Ascending aorta (tissue), 2 donors: ENCODE results near the gene ZBTB20. TPM values are rescaled to one million over a fixed set of nuclear protein-coding genes. Genes with fewer than 3 reads are reported as not detected.

ENCODE experiments used
- DNase-seq, 2 donors: peaks; one replicate each; pipeline ENCODE4 v3.0.0-alpha.2; 2019; ENCODE audit warnings: low spot score in 2 of 2
- H3K27ac ChIP-seq, 2 donors: fragments of 200-600 bp; sonication (generic); one replicate each; pipeline ENCODE4 v1.5.1; 2016 to 2017; ENCODE audit warnings: mild to moderate bottlenecking in 1 of 2
- H3K27me3 ChIP-seq: fragments of 200-600 bp; sonication (generic); one replicate; pipeline ENCODE4 v1.5.1; 2017
- H3K36me3 ChIP-seq, 2 donors: fragments of 200-600 bp; sonication (generic); one replicate each; pipeline ENCODE4 v1.5.1; 2016
- H3K4me1 ChIP-seq, 2 donors: fragments of 200-600 bp; sonication (generic); one replicate each; pipeline ENCODE4 v1.5.1; 2016 to 2017; ENCODE audit warnings: mild to moderate bottlenecking in 1 of 2
- H3K4me3 ChIP-seq, 2 donors: fragments of 200-600 bp; sonication (generic); one replicate each; pipeline ENCODE4 v1.5.1; 2016 to 2017; ENCODE audit warnings: mild to moderate bottlenecking in 1 of 2
- H3K9me3 ChIP-seq, 2 donors: fragments of 200-600 bp; sonication (generic); one replicate each; pipeline ENCODE4 v1.5.1; 2016
- intact Hi-C: fragments of 100-400 bp; cut with DNase I; formaldehyde crosslinking; loops from one replicate; pipeline ENCODE4 v1.15.1; 2023
- total RNA-seq: library from RNA; depleted of rRNA; stranded (reverse); fragments of >200 nt; gene quantifications from one replicate; pipeline ENCODE4 v1.1.0, GENCODE V29; 2016
- TF ChIP-seq, protein P1 (sequence below), 3 experiments: fragments of 200-600 bp in 2 of 3; fragments of 450-650 bp in 1 of 3; sonication (generic) in 2 of 3; IDR thresholded peaks; one replicate each; pipeline ENCODE4 v1.5.1; 2016 to 2019; ENCODE audit warnings: antibody characterized with exemption in 3 of 3, mild to moderate bottlenecking in 1 of 3, moderate library complexity in 1 of 3

Gene ZBTB20
- total RNA-seq, 1 donor from 2014 or later: 60.3 TPM

DNA sequence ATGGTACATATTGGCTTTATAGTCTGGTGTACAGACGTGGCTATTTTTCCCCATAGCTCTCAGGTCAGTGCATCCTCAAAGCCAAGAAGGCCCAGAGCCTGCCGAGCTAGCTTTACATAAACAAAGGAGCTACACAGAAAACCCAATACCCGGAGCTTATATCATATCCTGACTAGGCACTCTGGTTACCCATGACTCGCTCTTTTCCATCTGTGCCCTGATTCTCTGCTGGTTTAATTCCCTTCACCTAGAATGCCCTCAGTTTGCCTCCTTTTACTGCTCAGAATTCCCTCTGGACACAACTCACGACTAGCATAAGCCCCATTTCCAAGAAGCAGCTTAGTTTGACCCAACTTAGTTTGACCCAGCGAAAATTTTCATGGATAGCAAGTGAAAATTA is 742.5 kb downstream of the ZBTB20 start:
- intact Hi-C loops: no loop called here
- no peaks in the 10 kb centered on the region for H3K27me3 ChIP-seq
- TF ChIP-seq, protein P1, sequence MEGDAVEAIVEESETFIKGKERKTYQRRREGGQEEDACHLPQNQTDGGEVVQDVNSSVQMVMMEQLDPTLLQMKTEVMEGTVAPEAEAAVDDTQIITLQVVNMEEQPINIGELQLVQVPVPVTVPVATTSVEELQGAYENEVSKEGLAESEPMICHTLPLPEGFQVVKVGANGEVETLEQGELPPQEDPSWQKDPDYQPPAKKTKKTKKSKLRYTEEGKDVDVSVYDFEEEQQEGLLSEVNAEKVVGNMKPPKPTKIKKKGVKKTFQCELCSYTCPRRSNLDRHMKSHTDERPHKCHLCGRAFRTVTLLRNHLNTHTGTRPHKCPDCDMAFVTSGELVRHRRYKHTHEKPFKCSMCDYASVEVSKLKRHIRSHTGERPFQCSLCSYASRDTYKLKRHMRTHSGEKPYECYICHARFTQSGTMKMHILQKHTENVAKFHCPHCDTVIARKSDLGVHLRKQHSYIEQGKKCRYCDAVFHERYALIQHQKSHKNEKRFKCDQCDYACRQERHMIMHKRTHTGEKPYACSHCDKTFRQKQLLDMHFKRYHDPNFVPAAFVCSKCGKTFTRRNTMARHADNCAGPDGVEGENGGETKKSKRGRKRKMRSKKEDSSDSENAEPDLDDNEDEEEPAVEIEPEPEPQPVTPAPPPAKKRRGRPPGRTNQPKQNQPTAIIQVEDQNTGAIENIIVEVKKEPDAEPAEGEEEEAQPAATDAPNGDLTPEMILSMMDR (IDR thresholded peaks at IDR 0.05): no peak
- H3K4me1 ChIP-seq: peaks cover 0 to 5% of the 10 kb centered on the region in 2 donors
- DNase-seq: no peak
- no peaks in the 10 kb centered on the region for H3K36me3 ChIP-seq
- no peak overlapping the region for H3K27ac ChIP-seq
- no peaks in the 10 kb centered on the region for H3K9me3 ChIP-seq
- no peak overlapping the region for H3K4me3 ChIP-seq

DNA sequence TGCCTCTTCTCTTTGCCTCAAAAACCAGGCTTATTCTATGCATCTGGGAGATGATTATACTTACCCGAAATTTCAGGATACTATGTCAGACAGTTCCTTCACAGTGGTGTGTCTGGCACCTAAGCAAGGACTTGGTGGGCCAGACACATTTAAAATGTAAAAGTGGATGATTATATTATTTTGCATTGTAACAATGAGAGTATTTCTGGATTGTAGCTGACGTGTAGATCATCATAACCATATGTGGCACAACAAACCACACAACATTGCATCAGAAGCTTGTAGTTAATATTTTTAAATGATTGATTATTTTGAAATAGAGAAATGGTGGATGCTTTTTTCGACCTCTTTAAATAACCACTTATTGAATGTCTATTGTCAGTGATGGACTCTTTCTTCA is 744.2 kb downstream of the ZBTB20 start:
- Histone ChIP-seq H3K27ac (no peak overlapping the region), H3K27me3 (no peaks in the 10 kb centered on the region), H3K4me1 (peaks cover 0 to 5% of the 10 kb centered on the region in 2 donors), H3K4me3 (no peak overlapping the region), H3K9me3 (no peaks in the 10 kb centered on the region), H3K36me3 (no peaks in the 10 kb centered on the region)
- DNase-seq: no peak
- TF ChIP-seq, protein P1 (IDR thresholded peaks at IDR 0.05): no peak
- intact Hi-C loops: no loop called here

DNA sequence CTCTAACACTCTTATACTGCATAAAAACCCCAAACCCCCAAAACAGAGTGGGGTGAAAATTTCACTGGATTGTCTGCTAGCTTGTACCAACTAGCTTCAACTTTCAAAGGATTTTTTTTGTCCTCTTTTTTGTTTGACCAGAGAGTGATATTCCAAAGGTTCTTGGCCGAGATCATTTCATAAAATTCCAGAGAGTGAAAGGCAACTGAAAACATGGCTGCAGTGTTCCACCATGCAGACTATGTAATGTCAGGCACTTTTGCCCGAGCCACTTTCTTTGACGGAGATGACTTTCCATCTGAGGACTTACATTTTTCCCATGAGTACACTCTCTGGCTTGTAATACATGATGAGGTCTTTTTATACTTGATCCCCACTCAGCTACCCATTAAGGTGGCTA is 745.7 kb downstream of the ZBTB20 start:
- H3K4me1 ChIP-seq: peaks cover 0 to 5% of the 10 kb centered on the region in 2 donors
- no peak overlapping the region for H3K4me3 ChIP-seq
- H3K27me3 ChIP-seq: no peaks in the 10 kb centered on the region
- H3K9me3 ChIP-seq: no peaks in the 10 kb centered on the region
- intact Hi-C loops: no loop called here
- H3K27ac ChIP-seq: no peak overlapping the region
- no peaks in the 10 kb centered on the region for H3K36me3 ChIP-seq
- TF ChIP-seq, protein P1 (IDR thresholded peaks at IDR 0.05): no peak
- no peak for DNase-seq

DNA sequence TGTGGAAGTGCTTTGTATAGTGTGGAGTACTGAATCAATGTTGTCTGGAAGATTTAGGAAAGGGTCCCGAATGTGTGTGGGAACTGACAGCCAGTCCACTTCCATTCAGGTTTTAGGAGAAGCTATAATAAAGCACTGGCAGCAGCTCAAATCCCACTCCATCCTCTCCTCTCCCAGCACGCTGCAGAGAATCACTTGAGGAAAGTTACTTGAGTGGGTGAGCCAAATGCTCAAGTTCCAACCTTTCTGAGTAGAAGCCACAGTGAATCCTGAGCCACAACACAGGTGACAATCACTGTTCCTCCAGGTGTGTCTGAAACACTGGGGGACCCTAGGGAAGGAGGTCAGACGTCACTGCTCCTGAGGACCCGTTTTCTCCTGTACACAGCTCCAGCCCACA is 746.7 kb downstream of the ZBTB20 start:
- no peak for DNase-seq
- TF ChIP-seq, protein P1 (IDR thresholded peaks at IDR 0.05): no peak
- H3K9me3 ChIP-seq: no peaks in the 10 kb centered on the region
- H3K27me3 ChIP-seq: no peaks in the 10 kb centered on the region
- H3K27ac ChIP-seq: no peak overlapping the region
- intact Hi-C loops: no loop called here
- no peaks in the 10 kb centered on the region for H3K36me3 ChIP-seq
- H3K4me1 ChIP-seq: no peaks in the 10 kb centered on the region
- H3K4me3 ChIP-seq: no peak overlapping the region

DNA sequence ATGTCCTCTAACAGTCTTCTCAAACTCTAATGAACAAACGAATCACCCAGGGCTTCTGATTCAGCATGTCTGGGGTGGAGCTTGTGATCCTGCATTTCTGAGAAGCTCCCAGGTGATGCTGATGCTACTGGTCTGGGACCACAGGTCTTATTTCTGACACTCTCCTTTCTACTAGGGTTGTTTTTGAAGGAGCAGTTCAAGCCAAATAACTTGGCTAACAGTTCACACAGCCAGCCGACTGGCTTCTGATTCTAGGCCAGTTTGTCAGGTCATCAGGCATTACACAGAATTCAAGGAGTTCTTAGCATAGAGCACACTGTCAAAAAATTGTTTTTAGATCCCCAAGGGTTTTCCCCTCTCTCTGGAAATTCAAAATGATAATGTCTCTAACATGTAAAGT is 752.5 kb downstream of the ZBTB20 start:
- TF ChIP-seq, protein P1 (IDR thresholded peaks at IDR 0.05): no peak
- no peak overlapping the region for H3K27ac ChIP-seq
- no peaks in the 10 kb centered on the region for H3K27me3 ChIP-seq

More for the DNA sequence above, 752.5 kb downstream of the ZBTB20 start:
- Histone ChIP-seq H3K4me3 (no peak overlapping the region), H3K9me3 (no peaks in the 10 kb centered on the region), H3K4me1 (no peaks in the 10 kb centered on the region), H3K36me3 (no peaks in the 10 kb centered on the region)
- DNase-seq: no peak
- intact Hi-C loops: no loop called here
